BE2C (cell line): ENCODE measurements around the gene RHBDL1.

Source experiments
- DNase-seq: peaks from one replicate; pipeline ENCODE4 v3.0.0-alpha.2; 2020
- H3K27me3 ChIP-seq: fragments of 250-450 bp; sonication (Bioruptor Pico); 2 replicates; pipeline ENCODE4 v1.5.1; 2020; ENCODE audit warnings: mild to moderate bottlenecking
- H3K36me3 ChIP-seq: fragments of 250-450 bp; sonication (Bioruptor Pico); 2 replicates; pipeline ENCODE4 v1.5.1; 2020; ENCODE audit warnings: mild to moderate bottlenecking
- H3K4me1 ChIP-seq: fragments of 250-450 bp; sonication (Bioruptor Pico); 2 replicates; pipeline ENCODE4 v1.5.1; 2020
- H3K4me3 ChIP-seq: 2 replicates; pipeline ENCODE4 v1.5.1; 2011; ENCODE audit warnings: low read depth, low read length
- H3K9me3 ChIP-seq: fragments of 250-450 bp; sonication (Bioruptor Pico); 2 replicates; pipeline ENCODE4 v1.5.1; 2020
- CTCF ChIP-seq: IDR thresholded peaks from 2 replicates; pipeline ENCODE4 v1.5.1; 2012; ENCODE audit warnings: mild to moderate bottlenecking, low read depth, low read length

The RHBDL1 gene

DNA sequence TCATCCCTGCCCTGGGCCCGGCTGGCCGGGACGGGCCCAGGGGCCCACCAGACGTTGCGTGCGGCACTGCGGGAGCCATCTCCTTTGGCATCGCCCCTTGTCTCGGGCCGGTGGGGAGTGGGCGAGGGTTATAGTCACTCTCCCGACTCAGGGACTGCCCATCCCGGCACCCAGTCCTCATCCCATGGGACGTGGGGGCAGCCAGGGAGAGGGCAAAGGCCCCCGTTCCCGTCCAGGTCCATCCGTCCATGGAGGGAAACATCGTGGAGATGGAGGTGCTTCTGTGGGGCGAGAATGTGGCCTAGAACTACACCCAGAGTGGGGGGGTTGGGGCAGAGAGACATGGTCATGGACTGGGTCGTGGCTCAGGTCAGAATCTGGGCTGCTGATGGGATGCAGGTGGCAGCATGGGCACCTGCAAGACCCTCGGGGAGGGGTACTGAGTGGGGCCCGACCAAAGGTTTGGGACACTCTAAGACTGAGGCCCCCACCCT lies 28.7 kb upstream of the RHBDL1 start:
- no peak for TF ChIP-seq CTCF
- H3K36me3 ChIP-seq, result no peaks in the 10 kb centered on the region
- no peak for DNase-seq

DNA sequence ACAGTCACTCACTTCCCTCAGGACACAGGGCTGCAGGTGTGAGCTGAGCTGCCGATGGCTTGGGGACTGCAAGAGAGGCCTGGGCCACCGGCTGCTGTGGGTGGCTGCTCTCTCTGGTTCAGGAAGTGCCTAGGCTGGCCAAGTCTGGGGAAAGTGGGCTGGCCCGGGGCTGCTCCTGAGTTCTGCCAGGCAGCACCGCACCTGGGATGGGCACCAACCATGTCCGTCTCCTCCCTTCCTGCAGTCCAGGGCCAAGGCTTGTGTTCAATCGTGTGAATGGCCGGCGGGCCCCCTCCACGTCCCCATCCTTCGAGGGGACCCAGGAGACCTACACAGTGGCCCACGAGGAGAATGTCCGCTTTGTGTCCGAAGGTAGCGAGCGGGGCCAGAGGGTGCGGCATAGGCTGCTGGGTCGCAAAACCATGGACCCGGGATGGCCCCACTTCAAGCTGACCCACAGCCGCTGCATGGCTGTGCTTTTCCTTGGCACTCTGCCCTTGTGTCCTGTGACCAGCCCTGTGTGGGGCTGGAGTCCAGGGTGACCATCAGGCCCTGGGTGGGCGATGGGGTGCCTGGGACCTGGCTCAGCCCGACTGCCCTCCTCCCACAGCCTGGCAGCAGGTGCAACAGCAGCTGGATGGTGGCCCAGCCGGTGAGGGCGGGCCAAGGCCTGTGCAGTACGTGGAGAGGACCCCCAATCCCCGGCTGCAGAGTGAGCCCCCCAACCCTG lies 28.1 kb upstream of the RHBDL1 start:
- no peaks in the 10 kb centered on the region for H3K27me3 ChIP-seq
- no peaks in the 10 kb centered on the region for H3K9me3 ChIP-seq
- peaks cover 2% of the 10 kb centered on the region; the same call in 1 of the 2 replicates for H3K4me1 ChIP-seq
- DNase-seq, result no peak
- no peaks in the 10 kb centered on the region for H3K36me3 ChIP-seq
- no peak for TF ChIP-seq CTCF
- H3K4me3 ChIP-seq, result no peak overlapping the region

More for the DNA sequence above, 28.7 kb upstream of the RHBDL1 start:
- H3K4me3 ChIP-seq, result no peak overlapping the region
- H3K9me3 ChIP-seq, result no peaks in the 10 kb centered on the region
- H3K27me3 ChIP-seq, result no peaks in the 10 kb centered on the region
- peaks cover 2% of the 10 kb centered on the region; the same call in 1 of the 2 replicates for H3K4me1 ChIP-seq

DNA sequence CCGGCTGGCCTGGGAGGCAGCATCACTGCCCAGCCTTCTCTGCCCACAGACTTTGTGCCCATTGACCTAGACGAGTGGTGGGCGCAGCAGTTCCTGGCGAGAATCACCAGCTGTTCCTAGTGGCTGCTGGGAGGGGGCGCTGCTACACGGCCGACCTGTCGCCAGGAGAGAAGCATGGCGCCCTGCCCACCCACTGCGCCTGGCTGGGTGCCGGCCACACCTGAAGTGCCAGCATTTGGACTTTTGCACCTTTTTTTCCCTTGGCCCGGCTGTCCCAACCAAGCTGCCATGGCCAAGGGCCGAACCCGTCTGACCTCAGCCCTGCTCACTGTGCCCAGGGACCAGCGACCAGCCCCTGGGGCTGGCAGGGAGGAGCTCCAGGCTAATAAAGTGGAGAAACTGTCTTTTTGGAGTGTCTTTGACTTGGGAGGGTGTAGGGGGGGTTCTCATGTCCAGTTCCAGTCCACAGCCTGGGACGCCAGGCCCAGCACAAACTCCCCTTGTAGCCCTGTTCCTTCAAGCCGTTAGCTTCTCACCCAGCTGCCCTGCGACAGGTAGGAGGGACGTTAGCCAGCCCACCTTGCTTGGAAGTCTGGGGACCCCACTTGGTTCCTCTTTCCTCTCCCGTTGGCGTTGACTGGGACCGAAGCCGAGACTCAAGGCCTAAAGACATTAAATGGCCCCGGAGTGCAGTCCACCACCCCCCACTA lies 27.2 kb upstream of the RHBDL1 start:
- peak; percentile 65 for TF ChIP-seq CTCF
- DNase-seq, result peak; percentile 79
- Histone ChIP-seq H3K27me3 (no peaks in the 10 kb centered on the region), H3K9me3 (no peaks in the 10 kb centered on the region), H3K36me3 (no peaks in the 10 kb centered on the region), H3K4me3 (peak overlapping the region; percentile 82), H3K4me1 (no peaks in the 10 kb centered on the region)

GRCh38 chr16:648781-649589 lies 26.5 kb upstream of the RHBDL1 start, which contains the start of gene WDR90:
WDR90 (plus strand) TSS chr16:649365; CDS start chr16:649417, 52 bp downstream.
- Histone ChIP-seq H3K4me3 (peak within 1 kb of the TSS; percentile 82), H3K36me3 (no peaks in the 10 kb centered on the region; the same call in 1 of the 2 replicates), H3K4me1 (no peaks in the 10 kb centered on the region), H3K9me3 (no peaks in the 10 kb centered on the region), H3K27me3 (no peaks in the 10 kb centered on the region)
- DNase-seq, result peak; percentile 97
- no peak for TF ChIP-seq CTCF

- no peaks in the 10 kb centered on the region; the same call in 1 of the 2 replicates for H3K36me3 ChIP-seq
- no peaks in the 10 kb centered on the region for H3K27me3 ChIP-seq
- no peak for DNase-seq
Measured at GRCh38 chr16:649631-650030, 25.8 kb upstream of the RHBDL1 start.

More at GRCh38 chr16:649631-650030, 25.8 kb upstream of the RHBDL1 start:
- H3K4me1 ChIP-seq, result no peaks in the 10 kb centered on the region
- peak overlapping the region; percentile 82 for H3K4me3 ChIP-seq
- no peaks in the 10 kb centered on the region for H3K9me3 ChIP-seq
- no peak for TF ChIP-seq CTCF
